ENCODE measurements around the gene MFN2.
"Not testable (repeated sequence)": the region's sequence is repeated elsewhere in the genome, so short reads cannot be mapped to it uniquely, and the experiment has no call there.

The MFN2 gene

DNA sequence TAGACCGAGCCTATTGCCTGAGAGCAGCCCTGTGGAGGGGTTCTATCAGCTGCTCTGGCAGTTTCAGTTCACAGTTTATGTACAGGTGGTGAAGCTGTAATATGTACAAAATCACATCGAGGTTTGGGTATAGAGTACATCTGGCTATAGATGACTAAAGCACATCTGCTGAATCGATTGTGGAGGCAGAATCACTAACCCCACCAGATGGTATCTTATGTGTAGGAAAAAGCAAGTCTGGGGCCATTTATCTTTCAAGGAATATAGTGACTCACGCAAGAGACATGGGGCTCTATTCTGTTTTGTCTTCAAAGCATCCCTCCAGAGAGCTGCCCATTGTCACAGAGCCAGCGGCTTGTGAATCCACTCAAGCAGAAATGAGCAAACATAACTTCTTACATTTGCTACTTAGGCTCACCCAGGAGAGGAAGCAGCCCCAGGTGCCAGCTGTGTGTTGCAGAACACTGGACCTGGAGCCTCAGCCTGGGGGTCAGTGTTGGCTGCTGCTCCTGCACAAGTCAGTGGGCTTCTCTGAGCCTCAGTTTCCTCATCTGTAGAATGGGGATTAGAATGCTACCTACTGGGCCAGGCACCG, 60.3 kb downstream of the MFN2 start:
- H3K4me3 ChIP-seq (ENCODE audit: low read length) = no peak overlapping the region
- H3K4me1 ChIP-seq (ENCODE audit: insufficient read depth, low read length) = peaks cover 9% of the 10 kb centered on the region
- H2AFZ ChIP-seq (ENCODE audit: low read depth, low read length) = no peak overlapping the region
- H3K36me3 ChIP-seq (ENCODE audit: insufficient read depth, low read length) = no peaks in the 10 kb centered on the region
- no peaks in the 10 kb centered on the region for H3K9me3 ChIP-seq (ENCODE audit: low read length)
- H3K27me3 ChIP-seq (ENCODE audit: insufficient read depth, low read length) = no peaks in the 10 kb centered on the region

- not testable (repeated sequence) for H3K27me3 ChIP-seq (ENCODE audit: insufficient read depth, low read length); H3K9me3 ChIP-seq (ENCODE audit: low read length); H3K36me3 ChIP-seq (ENCODE audit: insufficient read depth, low read length); H2AFZ ChIP-seq (ENCODE audit: low read depth, low read length); H3K4me3 ChIP-seq (ENCODE audit: low read length)
- H3K4me1 ChIP-seq (ENCODE audit: insufficient read depth, low read length) = peaks cover 14% of the 10 kb centered on the region
These were observed 64.1 kb downstream of the MFN2 start for GRCh38 chr1:12044187-12044877.

- Histone ChIP-seq H3K4me3 (ENCODE audit: low read length) (no peak overlapping the region), H3K36me3 (ENCODE audit: insufficient read depth, low read length) (no peaks in the 10 kb centered on the region), H2AFZ (ENCODE audit: low read depth, low read length) (no peak overlapping the region), H3K9me3 (ENCODE audit: low read length) (no peaks in the 10 kb centered on the region), H3K4me1 (ENCODE audit: insufficient read depth, low read length) (peaks cover 10% of the 10 kb centered on the region), H3K27me3 (ENCODE audit: insufficient read depth, low read length) (no peaks in the 10 kb centered on the region)
These were observed 66.5 kb downstream of the MFN2 start for GRCh38 chr1:12046749-12047119.

DNA sequence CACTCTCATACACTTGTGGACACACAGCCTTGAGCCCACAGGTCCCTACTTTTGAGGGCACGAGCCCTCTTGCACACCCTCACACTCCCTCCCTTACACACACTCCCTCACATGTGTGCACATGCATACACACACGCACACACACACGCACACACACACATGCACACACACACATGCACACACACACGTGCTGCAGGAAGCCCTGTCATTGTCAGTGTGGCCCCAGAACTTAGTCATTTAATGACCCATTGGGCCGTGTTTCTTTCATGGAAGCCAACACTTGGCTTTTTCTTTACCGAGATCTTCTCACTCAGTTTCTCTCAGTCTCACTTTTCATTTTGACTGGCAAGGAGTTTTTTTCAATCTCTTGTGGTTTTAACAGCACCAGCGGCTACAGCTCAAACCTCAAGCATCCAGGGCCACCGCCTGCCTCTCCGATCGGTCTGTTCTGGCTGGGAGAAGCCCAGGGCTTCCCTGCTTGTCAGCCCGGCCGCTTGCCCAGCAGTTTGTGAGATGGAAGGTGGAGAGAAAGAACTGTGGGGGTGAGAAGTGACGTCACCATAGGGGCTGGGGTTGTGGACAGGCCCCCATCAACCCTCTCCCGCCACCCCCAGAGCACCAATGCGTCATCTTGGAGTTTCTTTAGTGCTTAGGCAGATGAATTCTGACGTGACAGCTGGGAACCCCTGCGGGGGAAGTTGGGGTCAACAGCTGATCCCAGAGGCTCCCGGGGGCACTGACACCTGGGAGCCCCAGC, 67.1 kb downstream of the MFN2 start:
- Histone ChIP-seq H3K4me1 (ENCODE audit: insufficient read depth, low read length) (peaks cover 15% of the 10 kb centered on the region), H3K36me3 (ENCODE audit: insufficient read depth, low read length) (no peaks in the 10 kb centered on the region), H3K4me3 (ENCODE audit: low read length) (no peak overlapping the region), H3K27me3 (ENCODE audit: insufficient read depth, low read length) (no peaks in the 10 kb centered on the region), H3K9me3 (ENCODE audit: low read length) (no peaks in the 10 kb centered on the region), H2AFZ (ENCODE audit: low read depth, low read length) (no peak overlapping the region)

GRCh38 chr1:12048372-12048771, 68.1 kb downstream of the MFN2 start:
- H3K9me3 ChIP-seq (ENCODE audit: low read length) = no peaks in the 10 kb centered on the region
- H3K4me1 ChIP-seq (ENCODE audit: insufficient read depth, low read length) = peaks cover 26% of the 10 kb centered on the region
- H3K27me3 ChIP-seq (ENCODE audit: insufficient read depth, low read length) = no peaks in the 10 kb centered on the region
- no peaks in the 10 kb centered on the region for H3K36me3 ChIP-seq (ENCODE audit: insufficient read depth, low read length)
- no peak overlapping the region for H2AFZ ChIP-seq (ENCODE audit: low read depth, low read length)
- H3K4me3 ChIP-seq (ENCODE audit: low read length) = no peak overlapping the region

DNA sequence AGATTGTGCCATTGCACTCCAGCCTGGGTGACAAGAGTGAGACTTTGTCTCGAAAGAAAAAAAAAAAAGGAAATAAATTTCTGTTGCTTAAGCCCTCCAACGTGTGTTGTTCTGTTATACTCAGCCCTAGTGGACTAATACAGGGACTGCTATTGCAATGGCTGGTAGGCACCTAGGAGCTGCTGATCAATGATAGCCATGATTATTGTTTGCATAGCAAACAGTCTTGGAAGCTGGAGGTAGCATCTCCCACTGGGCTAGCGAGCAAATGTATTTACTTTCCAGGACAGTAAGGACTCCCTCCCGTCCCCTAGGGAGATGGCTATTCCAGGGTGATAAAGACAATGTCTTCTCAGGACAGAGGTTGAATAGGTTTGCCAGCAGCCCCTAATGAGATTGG, 69.4 kb downstream of the MFN2 start:
- no peak overlapping the region for H3K4me3 ChIP-seq (ENCODE audit: low read length)
- H3K4me1 ChIP-seq (ENCODE audit: insufficient read depth, low read length) = peaks cover 38% of the 10 kb centered on the region
- no peaks in the 10 kb centered on the region for H3K9me3 ChIP-seq (ENCODE audit: low read length)
- H2AFZ ChIP-seq (ENCODE audit: low read depth, low read length) = no peak overlapping the region
- H3K27me3 ChIP-seq (ENCODE audit: insufficient read depth, low read length) = no peaks in the 10 kb centered on the region
- no peaks in the 10 kb centered on the region for H3K36me3 ChIP-seq (ENCODE audit: insufficient read depth, low read length)

GRCh38 chr1:12051361-12051760, 71.1 kb downstream of the MFN2 start:
- Histone ChIP-seq H3K4me1 (ENCODE audit: insufficient read depth, low read length) (peaks cover 42% of the 10 kb centered on the region), H3K9me3 (ENCODE audit: low read length) (no peaks in the 10 kb centered on the region), H2AFZ (ENCODE audit: low read depth, low read length) (no peak overlapping the region), H3K36me3 (ENCODE audit: insufficient read depth, low read length) (no peaks in the 10 kb centered on the region), H3K27me3 (ENCODE audit: insufficient read depth, low read length) (no peaks in the 10 kb centered on the region), H3K4me3 (ENCODE audit: low read length) (no peak overlapping the region)

DNA sequence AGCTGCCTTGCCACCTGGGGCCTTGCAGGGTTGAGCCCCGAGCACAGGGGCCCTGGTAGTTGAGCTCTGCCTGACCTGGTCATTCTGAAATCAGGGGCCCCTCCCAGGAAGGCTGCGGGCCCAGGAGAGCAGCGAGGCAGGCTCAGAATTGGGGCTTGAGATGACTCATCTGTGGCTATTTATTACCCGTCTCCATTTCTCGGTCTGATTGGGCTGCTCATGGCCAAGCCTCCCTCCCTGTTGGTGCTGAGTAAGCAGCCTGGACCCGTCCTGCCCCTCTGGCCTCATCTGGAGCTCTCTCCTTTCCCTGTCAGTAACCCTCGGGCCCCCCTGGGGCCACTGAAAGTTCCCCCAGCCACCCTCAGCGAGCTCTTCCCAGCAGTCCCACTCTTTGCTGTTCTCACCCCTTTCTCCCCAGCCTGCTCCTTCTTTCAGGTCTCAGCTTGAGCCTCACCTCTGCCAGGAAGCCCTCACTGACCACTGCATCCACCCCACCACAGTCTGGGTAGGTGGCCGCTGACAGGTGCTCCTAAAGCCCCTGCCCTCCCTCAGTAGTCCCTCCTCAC, 71.8 kb downstream of the MFN2 start:
- H3K27me3 ChIP-seq (ENCODE audit: insufficient read depth, low read length) = no peaks in the 10 kb centered on the region
- H3K4me3 ChIP-seq (ENCODE audit: low read length) = no peak overlapping the region
- no peaks in the 10 kb centered on the region for H3K9me3 ChIP-seq (ENCODE audit: low read length)
- H3K36me3 ChIP-seq (ENCODE audit: insufficient read depth, low read length) = no peaks in the 10 kb centered on the region
- H3K4me1 ChIP-seq (ENCODE audit: insufficient read depth, low read length) = peaks cover 38% of the 10 kb centered on the region
- H2AFZ ChIP-seq (ENCODE audit: low read depth, low read length) = peak overlapping the region; percentile 1

GRCh38 chr1:12052997-12053686, 72.9 kb downstream of the MFN2 start:
- H3K9me3 ChIP-seq (ENCODE audit: low read length) = no peaks in the 10 kb centered on the region
- H2AFZ ChIP-seq (ENCODE audit: low read depth, low read length) = no peak overlapping the region
- H3K27me3 ChIP-seq (ENCODE audit: insufficient read depth, low read length) = no peaks in the 10 kb centered on the region
- H3K4me1 ChIP-seq (ENCODE audit: insufficient read depth, low read length) = peaks cover 34% of the 10 kb centered on the region
- no peak overlapping the region for H3K4me3 ChIP-seq (ENCODE audit: low read length)
- H3K36me3 ChIP-seq (ENCODE audit: insufficient read depth, low read length) = no peaks in the 10 kb centered on the region

DNA sequence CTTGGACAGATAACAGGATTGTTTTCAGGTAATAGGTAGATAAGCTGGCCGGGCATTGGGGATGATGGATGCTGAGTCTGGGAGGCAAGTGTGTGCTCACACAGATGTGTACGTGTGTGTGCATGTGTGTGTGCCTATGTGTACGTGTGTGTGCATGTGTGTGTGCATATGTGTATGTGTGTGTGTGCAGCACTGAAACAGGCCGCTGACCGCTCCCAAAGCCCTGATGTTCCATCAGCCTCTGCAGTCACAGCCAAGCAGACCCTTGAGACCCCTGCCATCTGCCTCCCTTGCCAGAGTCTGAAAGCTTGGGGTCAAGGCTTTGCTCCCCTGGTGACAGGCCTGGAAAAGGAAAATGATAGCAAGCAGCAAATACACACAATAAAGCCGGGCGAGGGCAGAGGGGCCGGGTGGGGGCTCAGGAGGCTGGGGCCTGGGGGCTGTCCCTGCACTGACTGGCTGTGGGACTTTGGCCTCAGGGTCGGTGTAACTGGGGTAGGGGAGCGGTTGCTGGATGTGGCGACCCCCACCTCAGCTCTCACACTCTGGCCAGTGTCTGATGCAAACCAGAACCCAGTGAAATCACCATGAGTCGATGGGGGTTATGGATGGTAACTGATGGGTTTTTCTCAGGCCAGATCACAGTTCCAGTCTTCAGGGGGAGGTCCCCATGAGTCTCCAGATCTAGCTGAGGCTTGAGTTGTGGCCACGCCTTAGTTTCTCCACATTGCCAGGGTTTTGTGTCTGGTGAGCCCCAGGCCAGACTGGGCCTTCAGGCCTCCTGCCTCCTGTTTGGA, 73.7 kb downstream of the MFN2 start:
- H3K9me3 ChIP-seq (ENCODE audit: low read length) = no peaks in the 10 kb centered on the region
- no peak overlapping the region for H3K4me3 ChIP-seq (ENCODE audit: low read length)
- H2AFZ ChIP-seq (ENCODE audit: low read depth, low read length) = no peak overlapping the region
- no peaks in the 10 kb centered on the region for H3K36me3 ChIP-seq (ENCODE audit: insufficient read depth, low read length)
- H3K4me1 ChIP-seq (ENCODE audit: insufficient read depth, low read length) = peaks cover 34% of the 10 kb centered on the region
- H3K27me3 ChIP-seq (ENCODE audit: insufficient read depth, low read length) = no peaks in the 10 kb centered on the region

DNA sequence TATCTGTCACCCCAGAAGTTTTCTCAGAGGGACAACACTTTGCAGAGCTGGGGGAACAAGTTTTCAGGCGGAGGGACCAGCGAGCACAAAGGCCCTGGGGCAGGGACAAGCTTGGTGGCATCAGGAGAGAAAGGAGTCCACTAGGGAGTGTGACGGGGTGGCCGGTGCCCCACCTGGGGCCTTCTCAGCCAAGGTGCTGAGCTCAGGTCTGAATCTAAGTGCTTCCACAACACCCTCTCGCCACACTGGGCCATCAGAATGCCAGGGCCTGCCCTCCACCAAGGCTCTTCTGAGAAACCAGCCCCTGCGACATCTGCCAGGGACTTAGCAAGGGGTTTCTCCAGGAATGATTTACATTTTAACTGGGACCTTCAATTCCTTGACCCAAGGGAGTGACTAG, 75.0 kb downstream of the MFN2 start:
- H3K4me3 ChIP-seq (ENCODE audit: low read length) = no peak overlapping the region
- no peaks in the 10 kb centered on the region for H3K36me3 ChIP-seq (ENCODE audit: insufficient read depth, low read length)
- peaks cover 34% of the 10 kb centered on the region for H3K4me1 ChIP-seq (ENCODE audit: insufficient read depth, low read length)
- H3K27me3 ChIP-seq (ENCODE audit: insufficient read depth, low read length) = no peaks in the 10 kb centered on the region
- no peaks in the 10 kb centered on the region for H3K9me3 ChIP-seq (ENCODE audit: low read length)
- H2AFZ ChIP-seq (ENCODE audit: low read depth, low read length) = no peak overlapping the region

DNA sequence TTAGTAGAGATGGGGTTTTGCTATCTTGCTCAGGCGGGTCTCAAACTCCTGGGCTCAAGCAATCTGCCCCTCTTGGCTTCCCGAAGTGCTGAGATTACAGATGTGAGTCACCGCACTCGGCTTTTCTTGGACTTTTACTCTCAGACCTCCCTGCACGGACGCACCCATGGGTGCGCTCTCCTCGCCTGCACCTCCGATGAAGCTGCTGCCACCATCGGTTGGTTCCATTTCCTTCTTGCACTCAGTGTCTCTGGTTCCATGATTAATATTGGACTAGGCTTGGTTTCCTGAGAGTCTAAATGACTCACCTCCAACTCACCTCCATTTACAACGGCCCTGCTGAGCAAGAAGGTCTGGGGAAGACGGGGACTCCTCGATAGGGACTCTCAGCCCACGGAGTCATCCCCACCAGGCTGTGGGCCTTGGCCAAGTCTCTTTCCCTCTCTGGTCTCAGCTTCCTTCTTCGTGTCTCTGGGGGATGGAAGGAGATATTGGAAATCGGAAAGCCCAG, 76.1 kb downstream of the MFN2 start:
- H2AFZ ChIP-seq (ENCODE audit: low read depth, low read length) = no peak overlapping the region
- H3K27me3 ChIP-seq (ENCODE audit: insufficient read depth, low read length) = peaks cover 3% of the 10 kb centered on the region
- no peaks in the 10 kb centered on the region for H3K36me3 ChIP-seq (ENCODE audit: insufficient read depth, low read length)
- H3K4me1 ChIP-seq (ENCODE audit: insufficient read depth, low read length) = peaks cover 34% of the 10 kb centered on the region
- no peak overlapping the region for H3K4me3 ChIP-seq (ENCODE audit: low read length)
- no peaks in the 10 kb centered on the region for H3K9me3 ChIP-seq (ENCODE audit: low read length)

All from neuron (in vitro differentiated cells).